Caco-2 (cell line): ENCODE measurements around the gene PPP1R14D. TPM values are rescaled to one million over a fixed set of nuclear protein-coding genes. Genes with fewer than 3 reads are reported as not detected.
A peak's percentile ranks its signal among the peaks of the same experiment; 100 is the strongest.

Source experiments
- BruUV-seq: library from RNA; stranded (reverse); fragments of 400-500 nt; replicated peaks from 2 replicates; lab custom pipeline; 2021; lab: Mats Ljungman, UMichigan
- CTCF ChIA-PET: fragments of 300-600 bp; sonication (Branson Sonifier 250); formaldehyde crosslinking; loops from one replicate; lab custom pipeline; 2022; ENCODE audit warnings: antibody characterized with exemption; lab: Charles Lee
- POLR2A ChIA-PET: fragments of 300-600 bp; sonication (Branson Sonifier 250); formaldehyde crosslinking; loops from one replicate; lab custom pipeline; 2022; ENCODE audit warnings: antibody characterized with exemption; lab: Charles Lee
- DNase-seq, 2 experiments: peaks; one replicate each; pipeline versions ENCODE4 v3.0.0 to v3.0.0-alpha.2; 2020 to 2022
- H3K27me3 ChIP-seq: replicated peaks from 2 replicates; pipeline ENCODE4 v1.6.0; 2011; ENCODE audit warnings: low read length; ENCODE audit not compliant: control insufficient read depth, insufficient read depth
- H3K36me3 ChIP-seq: 2 replicates; pipeline ENCODE4 v1.5.1; 2011; ENCODE audit warnings: low read length; ENCODE audit not compliant: control insufficient read depth, insufficient read depth
- H3K4me1 ChIP-seq: fragments of 250-450 bp; sonication (Bioruptor Pico); 2 replicates; pipeline ENCODE4 v1.5.1; 2020; ENCODE audit warnings: mild to moderate bottlenecking
- H3K4me3 ChIP-seq: 2 replicates; pipeline ENCODE4 v1.5.1; 2011; ENCODE audit warnings: low read depth, mild to moderate bottlenecking, control low read depth, low read length
- H3K9me3 ChIP-seq: fragments of 250-450 bp; sonication (Bioruptor Pico); 2 replicates; pipeline ENCODE4 v1.5.1; 2020; ENCODE audit warnings: mild to moderate bottlenecking, moderate library complexity
- H3K27ac Mint-ChIP-seq: one replicate; pipeline ENCODE4 v1.8.0; 2022; ENCODE audit warnings: mixed read lengths; ENCODE audit not compliant: unreplicated experiment
- H3K27me3 Mint-ChIP-seq: one replicate; pipeline ENCODE4 v1.8.0; 2022; ENCODE audit warnings: mixed read lengths; ENCODE audit not compliant: insufficient read depth, unreplicated experiment
- H3K36me3 Mint-ChIP-seq: one replicate; pipeline ENCODE4 v1.8.0; 2022; ENCODE audit warnings: mild to moderate bottlenecking, mixed read lengths; ENCODE audit not compliant: insufficient read depth, unreplicated experiment
- H3K4me1 Mint-ChIP-seq: one replicate; pipeline ENCODE4 v1.8.0; 2022; ENCODE audit warnings: low read depth, mixed read lengths; ENCODE audit not compliant: unreplicated experiment
- H3K4me3 Mint-ChIP-seq: one replicate; pipeline ENCODE4 v1.8.0; 2022; ENCODE audit warnings: mild to moderate bottlenecking, moderate library complexity, mixed read lengths; ENCODE audit not compliant: unreplicated experiment
- H3K9me3 Mint-ChIP-seq: one replicate; pipeline ENCODE4 v1.8.0; 2022; ENCODE audit warnings: mixed read lengths; ENCODE audit not compliant: unreplicated experiment
- CTCF ChIP-seq, 2 experiments: fragments of 200-600 bp in 1 of 2; IDR thresholded peaks; 1 replicate in 1 of 2; 2 replicates in 1 of 2; pipeline versions ENCODE4 v1.5.1 to v1.8.0; 2011 to 2022; ENCODE audit warnings: antibody characterized with exemption in 1 of 2, control low read depth in 1 of 2, inconsistent platforms in 1 of 2, low read depth in 1 of 2, low read length in 1 of 2, mild to moderate bottlenecking in 1 of 2, moderate library complexity in 1 of 2; ENCODE audit not compliant: insufficient read depth in 1 of 2, severe bottlenecking in 1 of 2, unreplicated experiment in 1 of 2
- intact Hi-C: fragments of 100-400 bp; cut with micrococcal nuclease; formaldehyde crosslinking; loops from one replicate; pipeline ENCODE4 v1.10.0; 2022; ENCODE audit not compliant: unreplicated experiment
- total RNA-seq: library from RNA; stranded (reverse); gene quantifications from 2 replicates; pipeline ENCODE4 v1.2.3, GENCODE V29; 2022

The PPP1R14D gene
- total RNA-seq, 1 experiment from 2014 or later, result 0.43 TPM

- no peaks in the 10 kb centered on the region for H3K4me1 Mint-ChIP-seq
- no peaks in the 10 kb centered on the region for H3K36me3 ChIP-seq
- peaks cover 7% of the 10 kb centered on the region for H3K36me3 Mint-ChIP-seq
- no peaks in the 10 kb centered on the region for H3K27me3 ChIP-seq
- H3K4me3 ChIP-seq, result peak overlapping the region; percentile 88
- intact Hi-C loops, result loop anchor here (1.0 kb wide), 2 partner anchors 20 to 40 kb away; no protein-coding TSS in a partner anchor
- BruUV-seq, result TSS peak; percentile 77
- peak overlapping the region; percentile 94 for H3K27ac Mint-ChIP-seq
- H3K27me3 Mint-ChIP-seq, result no peaks in the 10 kb centered on the region
- DNase-seq, result no peak
- no peak for TF ChIP-seq CTCF (IDR thresholded peaks at IDR 0.05; ENCODE audit: insufficient read depth in 1 of 2, low read depth in 1 of 2, low read length in 1 of 2, severe bottlenecking in 1 of 2, unreplicated experiment in 1 of 2)
- H3K9me3 Mint-ChIP-seq, result no peaks in the 10 kb centered on the region
- no peaks in the 10 kb centered on the region for H3K9me3 ChIP-seq
- peak overlapping the region; percentile 95 for H3K4me3 Mint-ChIP-seq
- H3K4me1 ChIP-seq, result 0 out of 2 replicates have a peak, but pooled peaks cover 4% of the 10 kb centered on the region
- ChIA-PET CTCF (interaction anchor here (0.7 to 1.7 kb wide), 10 partner anchors 24 to 89 kb away, joined by 3 to 11 read pairs (median 6); partner anchors contain the start of genes GCHFR, SPINT1 and VPS18), POLR2A (interaction anchor here (0.6 to 3.0 kb wide), 8 partner anchors 9 to 676 kb away, joined by 3 to 23 read pairs (median 4); partner anchors contain the start of genes DLL4, GCHFR, SPINT1 and VPS18)
Observed at GRCh38 chr15:40806672-40807027, 21.9 kb downstream of the PPP1R14D start.

GRCh38 chr15:40803688-40804087 lies 24.8 kb downstream of the PPP1R14D start:
- Mint-ChIP-seq H3K9me3 (no peaks in the 10 kb centered on the region), H3K4me3 (no peak overlapping the region), H3K36me3 (peaks cover 16% of the 10 kb centered on the region), H3K4me1 (no peaks in the 10 kb centered on the region), H3K27me3 (no peaks in the 10 kb centered on the region), H3K27ac (no peak overlapping the region)
- TF ChIP-seq CTCF (IDR thresholded peaks at IDR 0.05; ENCODE audit: insufficient read depth in 1 of 2, low read depth in 1 of 2, low read length in 1 of 2, severe bottlenecking in 1 of 2, unreplicated experiment in 1 of 2), result no peak
- no TSS peak for BruUV-seq
- Histone ChIP-seq H3K4me1 (peaks cover 6% of the 10 kb centered on the region; the same call in 1 of the 2 replicates), H3K27me3 (no peaks in the 10 kb centered on the region), H3K9me3 (no peaks in the 10 kb centered on the region), H3K4me3 (no peak overlapping the region), H3K36me3 (no peaks in the 10 kb centered on the region)
- intact Hi-C loops, result no loop called here
- DNase-seq, result no peak
- CTCF ChIA-PET, result interaction anchor here (0.7 to 1.2 kb wide), 2 partner anchors 8 to 18 kb away, joined by 3 to 4 read pairs; no protein-coding TSS in a partner anchor
- POLR2A ChIA-PET, result no interaction called here

- Histone ChIP-seq H3K27me3 (no peaks in the 10 kb centered on the region), H3K9me3 (no peaks in the 10 kb centered on the region), H3K36me3 (no peaks in the 10 kb centered on the region), H3K4me1 (peaks cover 8% of the 10 kb centered on the region), H3K4me3 (no peak overlapping the region)
- Mint-ChIP-seq H3K9me3 (no peaks in the 10 kb centered on the region), H3K36me3 (peaks cover 16% of the 10 kb centered on the region), H3K27ac (no peak overlapping the region), H3K4me3 (no peak overlapping the region), H3K27me3 (no peaks in the 10 kb centered on the region), H3K4me1 (peaks cover 5% of the 10 kb centered on the region)
- no TSS peak for BruUV-seq
- no peak for TF ChIP-seq CTCF (IDR thresholded peaks at IDR 0.05; ENCODE audit: insufficient read depth in 1 of 2, low read depth in 1 of 2, low read length in 1 of 2, severe bottlenecking in 1 of 2, unreplicated experiment in 1 of 2)
- POLR2A ChIA-PET, result no interaction called here
- intact Hi-C loops, result no loop called here
- CTCF ChIA-PET, result interaction anchor here (1.2 kb wide), 1 partner anchor 17 kb away, joined by 4 read pairs; no protein-coding TSS in a partner anchor
- no peak for DNase-seq
Observed at GRCh38 chr15:40803076-40803475, 25.4 kb downstream of the PPP1R14D start.
